ENCODE data around the gene SEPTIN12. TPM values are rescaled to one million over a fixed set of nuclear protein-coding genes. Genes with fewer than 3 reads are reported as not detected.

SEPTIN12 gene
- total RNA-seq, 1 experiment from 2014 or later = not detected

DNA sequence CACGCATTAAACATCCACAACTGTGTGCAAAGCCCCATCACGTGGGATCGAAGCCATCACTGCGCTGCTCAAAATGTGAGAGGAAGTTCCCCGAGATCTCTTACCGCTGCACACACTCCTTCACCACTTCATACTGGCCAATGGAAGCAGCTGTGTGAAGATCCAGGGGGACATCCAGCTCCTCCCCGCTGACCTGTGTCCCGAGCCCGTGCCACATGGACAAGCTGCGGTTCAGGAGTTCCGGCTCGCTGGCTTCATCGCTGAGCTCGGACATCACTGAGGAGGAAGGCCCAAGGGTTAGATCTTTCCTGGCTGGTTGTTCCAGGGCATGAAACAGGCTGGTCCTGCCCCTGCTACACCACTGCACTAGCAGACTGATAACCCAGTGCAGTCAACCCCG is 58.3 kb downstream of the SEPTIN12 start:
- H3K9me2 ChIP-seq (ENCODE audit: insufficient read depth) = no peaks in the 10 kb centered on the region
- 0 out of 2 replicates have a peak, but pooled peaks cover 3% of the 10 kb centered on the region for H4K20me1 ChIP-seq (ENCODE audit: insufficient read depth)
- TF ChIP-seq CTCF (conservative IDR thresholded peaks at IDR 0.05) = no peak
- TF ChIP-seq EZH2 (IDR thresholded peaks at IDR 0.05; ENCODE audit: low read depth) = no peak
- H3K4me1 ChIP-seq (replicated peaks; ENCODE audit: insufficient read depth) = peaks cover 4% of the 10 kb centered on the region
- intact Hi-C loops (cut with micrococcal nuclease; ENCODE audit: unreplicated experiment) = loop anchor here (5.0 kb wide), 1 partner anchor 227 kb away; the partner anchor contains the start of gene SEC14L5
- H3K27me3 ChIP-seq (ENCODE audit: insufficient read depth, low read depth) = no peaks in the 10 kb centered on the region
- no peak overlapping the region for H3K27ac ChIP-seq
- H3K36me3 ChIP-seq (ENCODE audit: low read depth) = peaks cover 8% of the 10 kb centered on the region
- peaks cover 14% of the 10 kb centered on the region for H3F3A ChIP-seq (ENCODE audit: insufficient read depth, low read depth)
- CTCF ChIA-PET = no interaction called here
- no peak overlapping the region for H3K4me2 ChIP-seq
- POLR2A ChIA-PET (ENCODE audit: unreplicated experiment) = no interaction called here
- H3K9me3 ChIP-seq (ENCODE audit: insufficient read depth, low read depth) = no peaks in the 10 kb centered on the region
- no peak for DNase-seq
- no peak overlapping the region for H2AFZ ChIP-seq
- peaks cover 21% of the 10 kb centered on the region for H3K79me2 ChIP-seq (ENCODE audit: low read depth)
- no TSS peak for BruUV-seq (replicated peaks)
- H3K4me3 ChIP-seq = no peak overlapping the region

GRCh38 chr16:4728676-4729075 is 59.5 kb downstream of the SEPTIN12 start:
- DNase-seq = no peak
- Histone ChIP-seq H3F3A (ENCODE audit: insufficient read depth, low read depth) (peaks cover 5% of the 10 kb centered on the region; the same call in 1 of the 2 replicates), H3K27me3 (ENCODE audit: insufficient read depth, low read depth) (no peaks in the 10 kb centered on the region), H3K9me3 (ENCODE audit: insufficient read depth, low read depth) (no peaks in the 10 kb centered on the region), H3K4me1 (replicated peaks; ENCODE audit: insufficient read depth) (peaks cover 4% of the 10 kb centered on the region), H3K4me3 (no peak overlapping the region), H3K4me2 (no peak overlapping the region), H3K36me3 (ENCODE audit: low read depth) (peaks cover 8% of the 10 kb centered on the region), H3K79me2 (ENCODE audit: low read depth) (peaks cover 19% of the 10 kb centered on the region), H2AFZ (no peak overlapping the region), H3K9me2 (ENCODE audit: insufficient read depth) (no peaks in the 10 kb centered on the region), H4K20me1 (ENCODE audit: insufficient read depth) (0 out of 2 replicates have a peak, but pooled peaks cover 3% of the 10 kb centered on the region), H3K27ac (no peak overlapping the region)
- CTCF ChIA-PET = no interaction called here
- no TSS peak for BruUV-seq (replicated peaks)
- intact Hi-C loops (cut with micrococcal nuclease; ENCODE audit: unreplicated experiment) = no loop called here
- TF ChIP-seq CTCF (conservative IDR thresholded peaks at IDR 0.05) (no peak), EZH2 (IDR thresholded peaks at IDR 0.05; ENCODE audit: low read depth) (no peak)
- POLR2A ChIA-PET (ENCODE audit: unreplicated experiment) = no interaction called here

Other genes starting within 250 kb of the SEPTIN12 start
- gene CDIP1, start 249.6 kb downstream of the SEPTIN12 start, total RNA-seq (2021) = 10.7 and 18.4 TPM in 2 replicates
- 0.13 and 0.15 TPM in 2 replicates for gene C16orf96, start 232.0 kb downstream of the SEPTIN12 start, total RNA-seq (2021)
- 58.4 and 68.7 TPM in 2 replicates for gene UBALD1, start 173.5 kb downstream of the SEPTIN12 start, total RNA-seq (2021)
- 67.9 and 70.4 TPM in 2 replicates for gene MGRN1, start 163.5 kb downstream of the SEPTIN12 start, total RNA-seq (2021)
- 25.7 and 37.5 TPM in 2 replicates for gene NUDT16L1, start 94.8 kb downstream of the SEPTIN12 start, total RNA-seq (2021)
- gene ANKS3, start 54.1 kb downstream of the SEPTIN12 start, total RNA-seq (2021) = 32.8 and 35.0 TPM in 2 replicates
- gene DNAAF8, start 53.8 kb downstream of the SEPTIN12 start, total RNA-seq (2021) = 1.8 and 2.4 TPM in 2 replicates
- gene ZNF500, start 21.2 kb downstream of the SEPTIN12 start, total RNA-seq (2021) = 28.8 and 29.2 TPM in 2 replicates
- 134 and 182 TPM in 2 replicates for gene SMIM22, start 7.0 kb upstream of the SEPTIN12 start, total RNA-seq (2021)
- 40.8 and 45.2 TPM in 2 replicates for gene ROGDI, start 14.3 kb upstream of the SEPTIN12 start, total RNA-seq (2021)
- 97.5 and 135 TPM in 2 replicates for gene GLYR1, start 58.9 kb upstream of the SEPTIN12 start, total RNA-seq (2021)
- gene UBN1, start 59.1 kb upstream of the SEPTIN12 start, total RNA-seq (2021) = 42.7 and 44.1 TPM in 2 replicates
- 184 and 187 TPM in 2 replicates for gene PPL, start 148.8 kb upstream of the SEPTIN12 start, total RNA-seq (2021)
- gene SEC14L5, start 170.0 kb upstream of the SEPTIN12 start, total RNA-seq (2021) = 1.1 and 1.8 TPM in 2 replicates
- 20.6 and 31.2 TPM in 2 replicates for gene NAGPA, start 245.6 kb upstream of the SEPTIN12 start, total RNA-seq (2021)

Data from PC-9 (cell line).